GM11168 (cell line): ENCODE results near the gene FZD8.
"Not testable (repeated sequence)": the region's sequence is repeated elsewhere in the genome, so short reads cannot be mapped to it uniquely, and the experiment has no call there.

Source experiments
- in situ Hi-C: fragments of 300-500 bp; cut with MboI; formaldehyde crosslinking; loops from one replicate; pipeline ENCODE4 v1.12.0; 2022; ENCODE audit warnings: low sequenced_read_pairs; ENCODE audit not compliant: unreplicated experiment

FZD8 gene

GRCh38 chr10:35642035-35642792 lies at the start of gene FZD8:
Gene FZD8, minus strand, starts transcription at chr10:35642296. Its CDS starts 867 bp downstream, at chr10:35641429.
- in situ Hi-C loops: loop anchor here (25.0 kb wide), 1 partner anchor 1220 kb away; no protein-coding TSS in a partner anchor

GRCh38 chr10:35691522-35692236 lies 49.6 kb upstream of the FZD8 start:
- in situ Hi-C loops: no loop called here

GRCh38 chr10:35690534-35690933 lies 48.4 kb upstream of the FZD8 start:
- in situ Hi-C loops: no loop called here

- in situ Hi-C loops: not testable (repeated sequence)
Observed at GRCh38 chr10:35685858-35686257, 43.8 kb upstream of the FZD8 start.

GRCh38 chr10:35685402-35685801 lies 43.3 kb upstream of the FZD8 start:
- in situ Hi-C loops: no loop called here

GRCh38 chr10:35684586-35684985 lies 42.5 kb upstream of the FZD8 start:
- in situ Hi-C loops: no loop called here

- in situ Hi-C loops: no loop called here
Observed at GRCh38 chr10:35675846-35676245, 33.8 kb upstream of the FZD8 start.

GRCh38 chr10:35674843-35675242 lies 32.7 kb upstream of the FZD8 start:
- in situ Hi-C loops: no loop called here

GRCh38 chr10:35668865-35669650 lies 27.0 kb upstream of the FZD8 start:
- in situ Hi-C loops: no loop called here

GRCh38 chr10:35667971-35668370 lies 25.9 kb upstream of the FZD8 start:
- in situ Hi-C loops: no loop called here

GRCh38 chr10:35667270-35667889 lies 25.3 kb upstream of the FZD8 start:
- in situ Hi-C loops: no loop called here

- in situ Hi-C loops: no loop called here
Observed at GRCh38 chr10:35661236-35661635, 19.1 kb upstream of the FZD8 start.

GRCh38 chr10:35659456-35659855 lies 17.4 kb upstream of the FZD8 start:
- in situ Hi-C loops: no loop called here

- in situ Hi-C loops: no loop called here
Observed at GRCh38 chr10:35657621-35658020, 15.5 kb upstream of the FZD8 start.

- in situ Hi-C loops: no loop called here
Observed at GRCh38 chr10:35652824-35653223, 10.7 kb upstream of the FZD8 start.

- in situ Hi-C loops: no loop called here
Observed at GRCh38 chr10:35650894-35651293, 8.8 kb upstream of the FZD8 start.

- in situ Hi-C loops: loop anchor here (25.0 kb wide), 1 partner anchor 1218 kb away; no protein-coding TSS in a partner anchor
Observed at GRCh38 chr10:35644050-35644950, 2.2 kb upstream of the FZD8 start.

GRCh38 chr10:35643151-35644049 lies 1.3 kb upstream of the FZD8 start:
- in situ Hi-C loops: loop anchor here (25.0 kb wide), 1 partner anchor 1219 kb away; no protein-coding TSS in a partner anchor
